ENCODE data around the gene SVOP.

GRCh38 chr12:108865169-108865568 lies 155.7 kb downstream of the SVOP start:
- TF ChIP-seq, protein P1, sequence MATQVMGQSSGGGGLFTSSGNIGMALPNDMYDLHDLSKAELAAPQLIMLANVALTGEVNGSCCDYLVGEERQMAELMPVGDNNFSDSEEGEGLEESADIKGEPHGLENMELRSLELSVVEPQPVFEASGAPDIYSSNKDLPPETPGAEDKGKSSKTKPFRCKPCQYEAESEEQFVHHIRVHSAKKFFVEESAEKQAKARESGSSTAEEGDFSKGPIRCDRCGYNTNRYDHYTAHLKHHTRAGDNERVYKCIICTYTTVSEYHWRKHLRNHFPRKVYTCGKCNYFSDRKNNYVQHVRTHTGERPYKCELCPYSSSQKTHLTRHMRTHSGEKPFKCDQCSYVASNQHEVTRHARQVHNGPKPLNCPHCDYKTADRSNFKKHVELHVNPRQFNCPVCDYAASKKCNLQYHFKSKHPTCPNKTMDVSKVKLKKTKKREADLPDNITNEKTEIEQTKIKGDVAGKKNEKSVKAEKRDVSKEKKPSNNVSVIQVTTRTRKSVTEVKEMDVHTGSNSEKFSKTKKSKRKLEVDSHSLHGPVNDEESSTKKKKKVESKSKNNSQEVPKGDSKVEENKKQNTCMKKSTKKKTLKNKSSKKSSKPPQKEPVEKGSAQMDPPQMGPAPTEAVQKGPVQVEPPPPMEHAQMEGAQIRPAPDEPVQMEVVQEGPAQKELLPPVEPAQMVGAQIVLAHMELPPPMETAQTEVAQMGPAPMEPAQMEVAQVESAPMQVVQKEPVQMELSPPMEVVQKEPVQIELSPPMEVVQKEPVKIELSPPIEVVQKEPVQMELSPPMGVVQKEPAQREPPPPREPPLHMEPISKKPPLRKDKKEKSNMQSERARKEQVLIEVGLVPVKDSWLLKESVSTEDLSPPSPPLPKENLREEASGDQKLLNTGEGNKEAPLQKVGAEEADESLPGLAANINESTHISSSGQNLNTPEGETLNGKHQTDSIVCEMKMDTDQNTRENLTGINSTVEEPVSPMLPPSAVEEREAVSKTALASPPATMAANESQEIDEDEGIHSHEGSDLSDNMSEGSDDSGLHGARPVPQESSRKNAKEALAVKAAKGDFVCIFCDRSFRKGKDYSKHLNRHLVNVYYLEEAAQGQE (IDR thresholded peaks at IDR 0.05; ENCODE audit: low read depth): no peak
- TF ChIP-seq NFIC (IDR thresholded peaks at IDR 0.05): no peak
- no peak for TF ChIP-seq ZBTB7A (IDR thresholded peaks at IDR 0.05; ENCODE audit: low read depth)
- no peak for TF ChIP-seq TAF1 (IDR thresholded peaks at IDR 0.05; ENCODE audit: low read depth)
- TF ChIP-seq, protein P2, sequence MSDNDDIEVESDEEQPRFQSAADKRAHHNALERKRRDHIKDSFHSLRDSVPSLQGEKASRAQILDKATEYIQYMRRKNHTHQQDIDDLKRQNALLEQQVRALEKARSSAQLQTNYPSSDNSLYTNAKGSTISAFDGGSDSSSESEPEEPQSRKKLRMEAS (IDR thresholded peaks at IDR 0.05): no peak
- TF ChIP-seq FOXM1 (IDR thresholded peaks at IDR 0.05; ENCODE audit: borderline replicate concordance, low read depth): no peak
- TF ChIP-seq YY1 (IDR thresholded peaks at IDR 0.05; ENCODE audit: low read depth): no peak
- no peak for TF ChIP-seq CEBPB (IDR thresholded peaks at IDR 0.05)

All from Ishikawa (cell line).